Stimulated activated CD8-positive, alpha-beta memory T cell treated with anti-CD3 and anti-CD28 coated beads, Interleukin-7, amount 100 ng/mL, for 24 hours (primary cell): ENCODE data around the gene RFC2.
"Not testable (repeated sequence)": the region's sequence is repeated elsewhere in the genome, so short reads cannot be mapped to it uniquely, and the experiment has no call there.

ENCODE experiments used
- DNase-seq: peaks from one replicate; pipeline ENCODE4 v3.0.0-alpha.2; 2020; ENCODE audit warnings: low read depth

Gene RFC2

DNA sequence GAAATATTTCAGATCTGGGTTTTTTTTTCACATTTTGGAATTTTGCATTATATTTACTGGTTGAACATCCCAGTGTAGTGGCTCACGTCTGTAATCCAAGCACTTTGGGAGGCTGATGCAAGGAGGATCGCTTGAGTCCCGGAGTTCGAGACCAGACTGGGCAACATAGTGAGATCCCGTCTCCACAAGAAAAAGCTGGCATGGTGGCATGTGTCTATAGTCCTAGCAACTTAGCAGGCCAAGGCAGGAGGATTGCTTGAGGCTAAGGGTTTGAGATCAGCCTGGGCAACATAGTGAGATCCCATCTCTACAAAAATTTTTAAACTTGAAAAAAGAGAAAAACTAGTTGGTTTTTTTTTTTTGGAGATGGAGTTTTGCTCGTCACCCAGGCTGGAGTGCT, 6.0 kb downstream of the RFC2 start:
- DNase-seq, result no peak

DNA sequence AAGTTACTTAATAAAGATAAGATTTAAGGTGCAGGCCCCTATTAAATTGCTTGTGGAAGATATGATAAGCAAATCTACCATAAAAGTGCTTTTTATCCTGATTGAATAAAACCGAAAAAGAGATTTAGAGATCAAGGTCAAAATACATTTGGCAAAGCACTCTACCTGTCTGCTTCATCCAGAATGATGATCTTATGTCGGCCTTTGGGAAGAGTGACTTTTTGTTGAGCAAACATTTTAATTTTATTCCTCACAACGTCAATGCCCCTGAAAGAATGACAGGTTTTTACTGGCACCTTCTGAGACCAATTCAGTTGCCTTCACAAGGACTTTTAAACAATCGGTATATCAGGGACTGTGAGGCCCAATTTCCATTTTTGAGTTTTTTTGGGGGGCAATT, 7.7 kb downstream of the RFC2 start:
- DNase-seq, result no peak

GRCh38 chr7:74242122-74242443, 12.1 kb downstream of the RFC2 start:
- no peak for DNase-seq

GRCh38 chr7:74240482-74240881, 13.7 kb downstream of the RFC2 start:
- no peak for DNase-seq

GRCh38 chr7:74236284-74236683, 17.9 kb downstream of the RFC2 start:
- DNase-seq, result no peak

DNA sequence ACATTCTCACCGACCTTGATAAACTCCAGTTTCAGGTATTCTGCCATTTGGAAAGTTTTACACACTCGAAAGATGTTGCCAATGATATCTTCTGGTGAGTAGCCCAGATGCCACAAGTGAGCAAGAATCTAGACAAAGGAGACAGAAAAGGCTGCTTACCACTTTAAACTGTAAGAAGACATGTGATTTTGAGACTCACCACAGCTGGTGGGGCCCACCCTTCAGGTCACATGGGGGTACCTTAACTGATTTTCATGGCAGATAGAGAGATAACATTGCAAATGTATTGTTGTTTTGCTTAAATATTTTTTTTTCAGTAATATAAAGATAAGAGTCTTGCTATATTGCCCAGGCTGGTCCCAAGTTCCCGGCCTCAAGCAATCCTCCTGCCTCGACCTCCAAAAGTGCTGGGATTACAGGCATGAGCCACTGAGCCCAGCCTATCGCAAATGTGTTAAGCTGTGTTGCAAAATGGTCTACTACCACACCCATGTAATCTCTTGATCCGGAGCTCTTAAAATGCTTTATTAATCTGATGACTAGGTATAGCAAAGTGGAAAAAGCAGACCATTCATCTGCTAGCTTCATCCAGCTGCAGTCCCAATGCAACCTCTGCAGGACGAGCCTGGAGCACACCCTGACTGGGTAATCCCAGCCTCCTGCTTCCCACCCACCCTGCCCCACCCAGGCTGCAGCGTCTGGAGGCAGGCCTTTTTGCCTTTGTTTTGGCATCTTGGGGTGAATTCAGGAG, 18.5 kb downstream of the RFC2 start:
- DNase-seq, result no peak

- DNase-seq, result no peak
Measured at GRCh38 chr7:74233655-74234285, 20.4 kb downstream of the RFC2 start.

DNA sequence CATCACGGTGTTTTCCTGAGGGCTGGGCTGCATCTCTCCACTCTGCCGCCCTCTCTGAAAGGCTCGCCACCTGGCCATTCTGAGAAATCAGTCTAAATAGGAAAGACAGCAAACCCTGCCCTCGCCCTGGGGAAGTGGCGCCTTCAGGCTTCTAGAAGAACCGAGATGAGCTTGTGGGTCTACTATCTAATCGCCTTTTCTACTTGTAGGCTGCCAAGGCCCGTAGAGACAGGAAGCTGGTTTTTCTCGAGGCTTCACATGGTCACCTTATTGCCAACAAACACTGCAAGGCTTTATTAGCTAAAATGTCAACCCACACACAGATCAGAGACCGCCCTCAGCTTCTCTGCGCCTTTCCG, 23.0 kb downstream of the RFC2 start:
- DNase-seq, result no peak

DNA sequence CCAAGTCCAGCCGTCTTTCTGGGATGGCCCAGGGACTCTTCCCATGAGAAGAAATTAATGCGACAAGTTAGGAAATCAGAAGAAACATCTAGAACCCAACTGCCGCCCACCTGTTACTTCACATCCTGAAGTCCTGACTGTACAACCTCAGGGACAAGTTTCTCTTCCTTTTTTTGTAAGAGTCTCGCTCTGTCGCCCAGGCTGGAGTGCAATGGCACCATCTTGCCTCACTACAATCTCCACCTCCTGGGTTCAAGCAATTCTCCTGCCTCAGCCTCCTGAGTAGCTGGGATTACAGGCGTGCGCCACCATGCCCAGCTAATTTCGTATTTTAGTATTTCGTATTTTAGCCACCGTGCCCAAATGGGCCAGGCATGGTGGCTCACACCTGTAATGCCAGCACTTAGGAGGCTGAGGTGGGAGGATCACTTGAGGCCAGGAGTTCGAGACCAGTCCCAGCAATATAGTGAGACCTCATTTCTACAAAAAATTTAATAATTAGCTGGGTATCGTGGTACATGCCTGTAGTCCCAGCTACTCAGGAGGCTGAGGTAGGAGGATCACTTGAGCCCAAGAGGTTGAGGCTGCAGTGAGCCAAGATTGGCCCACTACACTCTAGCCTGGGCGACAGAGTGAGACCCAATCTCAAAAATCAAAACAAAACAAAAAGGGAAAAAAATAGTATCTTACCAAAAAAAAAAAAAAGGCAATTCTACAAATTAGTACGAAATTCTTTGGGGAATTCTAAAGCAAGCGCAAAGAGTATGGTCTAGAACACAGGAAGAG, 23.6 kb downstream of the RFC2 start:
- no peak for DNase-seq

DNA sequence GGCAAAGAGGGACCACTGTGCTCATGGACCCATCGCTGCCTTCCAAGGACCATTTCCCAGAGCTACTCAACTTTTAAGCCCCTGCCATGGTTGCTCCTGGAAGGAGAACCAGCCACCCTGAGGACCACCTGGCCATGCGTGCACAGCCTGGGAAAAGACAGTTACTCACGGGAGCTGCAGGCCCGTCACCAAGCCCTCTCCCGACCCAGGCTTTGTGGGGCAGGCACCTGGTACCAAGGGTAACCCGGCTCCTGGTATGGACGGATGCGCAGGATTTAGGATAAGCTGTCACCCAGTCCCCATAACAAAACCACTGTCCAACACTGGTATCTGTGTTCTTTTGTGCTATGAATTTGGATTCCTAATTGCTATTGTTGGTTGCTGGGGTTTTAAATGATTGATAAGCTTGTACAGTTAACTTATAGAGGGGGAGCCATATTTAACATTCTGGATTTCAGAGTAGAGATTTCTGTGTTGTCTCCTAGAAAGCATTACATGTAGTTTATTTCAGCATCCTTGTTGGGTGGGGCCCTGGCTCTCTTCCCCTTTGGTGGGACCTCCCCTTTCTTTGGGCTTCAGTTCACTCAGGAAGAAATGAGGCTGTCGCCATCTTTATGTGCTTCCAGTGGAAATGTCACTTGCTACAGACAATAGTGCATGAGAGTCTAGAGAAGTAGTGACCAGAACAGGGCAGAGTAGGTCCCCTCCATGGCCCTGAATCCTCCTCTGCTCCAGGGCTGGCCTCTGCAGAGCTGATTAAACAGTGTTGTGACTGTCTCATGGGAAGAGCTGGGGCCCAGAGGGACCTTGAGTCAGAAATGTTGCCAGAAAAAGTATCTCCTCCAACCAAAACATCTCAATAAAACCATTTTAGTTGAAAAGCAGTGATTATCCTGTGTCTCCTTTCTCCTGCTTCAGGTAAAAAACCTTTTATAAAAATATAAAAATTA, 25.0 kb downstream of the RFC2 start:
- no peak for DNase-seq

DNA sequence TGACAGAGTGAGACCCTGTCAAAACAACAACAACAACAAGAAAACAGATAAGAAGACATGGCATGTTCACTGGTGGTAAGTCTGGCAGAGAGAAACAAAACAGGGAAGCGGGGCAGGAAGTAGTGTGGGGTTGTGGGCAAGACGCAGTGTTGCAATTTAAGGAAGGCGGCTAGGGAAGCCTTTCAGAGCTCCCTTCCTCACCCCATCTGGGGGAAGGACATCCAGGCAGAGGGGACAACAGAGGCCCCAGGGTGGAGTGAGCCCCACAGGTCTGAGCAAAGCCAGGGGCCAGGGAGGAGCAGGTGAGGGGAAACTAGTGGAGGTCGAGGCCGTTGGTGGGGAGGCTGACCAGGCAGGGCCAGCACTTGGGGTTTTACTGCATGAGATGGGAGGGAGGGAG, 27.6 kb downstream of the RFC2 start:
- no peak for DNase-seq

DNA sequence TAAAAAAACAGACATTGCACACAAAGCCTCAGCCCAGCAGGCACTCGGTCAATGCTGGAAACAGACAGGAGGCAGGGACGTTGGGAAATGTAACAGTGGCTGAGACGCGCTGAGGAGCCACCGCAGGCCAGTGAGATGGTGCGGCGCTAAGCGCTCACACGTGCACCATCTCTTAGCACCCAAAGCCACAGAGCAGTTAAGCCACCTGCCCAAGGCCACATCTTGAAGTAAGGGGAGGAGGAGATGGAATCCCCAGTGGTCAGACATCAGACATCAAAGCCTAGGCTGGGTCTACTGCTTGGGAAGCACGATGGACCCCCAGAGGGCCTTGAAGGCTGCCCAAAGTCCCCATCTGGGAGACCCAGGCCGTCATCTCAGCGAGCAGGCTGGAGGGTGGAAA, 28.8 kb downstream of the RFC2 start:
- DNase-seq, result no peak

DNA sequence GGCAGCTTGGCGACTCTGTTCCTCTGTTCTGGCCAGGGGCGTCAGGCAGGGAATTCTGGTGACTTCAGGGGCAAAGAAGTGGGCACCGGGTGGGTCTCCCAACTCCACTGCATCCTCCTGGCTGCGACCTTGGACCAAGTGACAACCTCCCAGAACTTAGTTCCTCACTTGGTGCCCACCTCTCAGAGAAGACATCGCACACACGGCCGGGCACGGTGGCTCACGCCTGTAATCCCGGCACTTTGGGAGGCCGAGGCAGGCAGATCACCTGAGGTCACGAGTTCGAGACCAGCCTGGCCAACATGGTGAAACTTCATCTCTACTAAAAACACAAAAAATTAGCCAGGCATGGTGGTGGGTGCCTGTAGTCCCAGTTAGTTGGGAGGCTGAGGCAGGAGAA, 29.3 kb downstream of the RFC2 start:
- DNase-seq, result not testable (repeated sequence)

DNA sequence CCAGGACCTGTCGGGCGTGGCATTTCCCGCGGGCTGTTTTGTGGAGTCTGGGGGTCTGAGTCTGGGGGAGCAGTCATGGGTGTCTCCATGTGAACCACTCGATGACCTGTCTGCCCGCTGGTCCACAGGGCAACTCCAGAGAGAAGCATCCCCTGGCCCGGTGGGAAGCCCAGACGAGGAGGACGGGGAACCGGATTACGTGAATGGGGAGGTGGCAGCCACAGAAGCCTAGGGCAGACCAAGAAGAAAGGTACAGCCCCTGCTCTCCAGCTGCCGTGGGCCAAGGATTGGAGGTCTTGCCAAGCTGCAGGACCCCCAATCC, 29.7 kb downstream of the RFC2 start:
- DNase-seq, result no peak

GRCh38 chr7:74223711-74224510, 30.3 kb downstream of the RFC2 start:
- DNase-seq, result no peak

GRCh38 chr7:74222851-74223710, 31.1 kb downstream of the RFC2 start:
- no peak for DNase-seq

DNA sequence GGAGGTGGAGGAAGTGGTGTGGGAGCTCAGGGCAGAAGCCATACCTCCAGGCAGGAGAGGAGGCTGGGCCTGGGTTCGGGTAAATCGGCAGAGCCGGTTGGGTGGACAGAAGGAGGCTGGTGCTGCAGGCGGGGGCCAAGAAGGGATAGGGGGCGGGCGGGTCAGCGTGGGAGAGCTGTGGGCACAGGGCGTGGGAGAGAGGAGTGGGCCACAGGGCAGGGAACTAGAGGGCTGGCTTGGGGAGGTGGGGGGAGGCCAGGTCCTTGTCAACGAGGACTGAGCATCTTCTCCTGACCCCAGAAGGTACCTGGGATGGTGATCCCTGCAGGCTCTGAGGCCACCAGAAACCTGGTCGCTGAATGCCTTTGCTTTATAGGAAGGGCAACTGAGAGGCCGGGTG, 32.5 kb downstream of the RFC2 start:
- no peak for DNase-seq

DNA sequence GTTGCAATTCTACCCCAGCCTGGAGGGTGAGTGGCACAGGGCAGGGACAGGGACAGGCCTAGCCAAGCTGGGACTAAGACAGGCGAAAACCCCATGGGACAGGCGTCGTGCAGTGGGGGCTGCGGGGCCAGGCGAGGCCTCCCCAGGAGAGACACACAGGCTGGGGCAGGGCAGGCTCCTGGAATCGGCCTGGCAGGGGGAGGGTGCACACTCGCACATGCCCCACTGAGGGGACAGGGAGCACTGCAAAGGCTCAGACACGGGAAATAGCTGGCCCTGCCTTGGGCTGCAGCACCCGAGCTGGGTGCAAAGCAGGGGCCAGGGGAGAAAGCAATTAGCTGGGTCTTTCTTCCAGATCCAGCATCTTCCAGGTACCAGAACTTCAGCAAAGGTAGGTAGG, 34.0 kb downstream of the RFC2 start:
- no peak for DNase-seq

DNA sequence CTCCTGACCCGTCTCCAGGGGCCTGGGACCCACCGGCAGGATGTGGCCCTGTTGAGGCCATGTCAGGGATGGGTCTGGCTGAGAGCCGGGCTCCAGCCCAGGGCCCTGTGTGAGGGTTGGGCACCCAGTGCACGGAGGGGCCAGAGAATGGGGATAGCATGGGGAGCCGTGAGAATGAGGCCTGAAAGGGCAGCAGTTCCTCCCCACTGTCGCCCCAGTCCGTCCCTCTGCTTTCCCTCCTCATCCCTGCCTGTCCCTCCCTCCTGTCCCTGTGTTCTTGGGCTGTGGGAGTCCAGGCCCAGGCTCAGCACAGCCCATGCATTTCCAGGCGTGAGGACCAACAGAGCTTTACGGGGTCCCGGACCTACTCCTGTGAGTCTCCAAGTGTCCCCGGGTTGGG, 34.8 kb downstream of the RFC2 start:
- no peak for DNase-seq

- no peak for DNase-seq
Measured at GRCh38 chr7:74218343-74218698, 35.9 kb downstream of the RFC2 start.
